ENCODE measurements around the gene CAMTA1. TPM values are rescaled to one million over a fixed set of nuclear protein-coding genes. Genes with fewer than 3 reads are reported as not detected.

CAMTA1 gene
- total RNA-seq, 1 experiment from 2014 or later, result 60.0 TPM

GRCh38 chr1:7119156-7119555 is 333.9 kb downstream of the CAMTA1 start:
- no peak for DNase-seq
- no TSS peak for BruUV-seq (replicated peaks)
- Mint-ChIP-seq H3K4me1 (ENCODE audit: low read depth, unreplicated experiment) (no peaks in the 10 kb centered on the region), H3K36me3 (ENCODE audit: insufficient read depth, unreplicated experiment) (no peaks in the 10 kb centered on the region), H3K27me3 (ENCODE audit: insufficient read depth, unreplicated experiment) (peaks cover 17% of the 10 kb centered on the region), H3K9me3 (ENCODE audit: unreplicated experiment) (no peaks in the 10 kb centered on the region), H3K4me3 (ENCODE audit: unreplicated experiment) (no peak overlapping the region), H3K27ac (ENCODE audit: unreplicated experiment) (no peak overlapping the region)
- no peaks in the 10 kb centered on the region for H3K4me1 ChIP-seq
- H3K9me3 ChIP-seq, result no peaks in the 10 kb centered on the region
- CTCF ChIA-PET, result no interaction called here
- H3K4me3 ChIP-seq (ENCODE audit: low read depth, low read length), result no peak overlapping the region
- POLR2A ChIA-PET, result no interaction called here
- TF ChIP-seq CTCF (IDR thresholded peaks at IDR 0.05; ENCODE audit: insufficient read depth in 1 of 2, low read depth in 1 of 2, low read length in 1 of 2, severe bottlenecking in 1 of 2, unreplicated experiment in 1 of 2), result no peak
- H3K27me3 ChIP-seq (replicated peaks; ENCODE audit: control insufficient read depth, insufficient read depth, low read length), result no peaks in the 10 kb centered on the region; the same call in 1 of the 2 replicates
- intact Hi-C loops (cut with micrococcal nuclease; ENCODE audit: unreplicated experiment), result no loop called here
- no peaks in the 10 kb centered on the region for H3K36me3 ChIP-seq (ENCODE audit: control insufficient read depth, insufficient read depth, low read length)

DNA sequence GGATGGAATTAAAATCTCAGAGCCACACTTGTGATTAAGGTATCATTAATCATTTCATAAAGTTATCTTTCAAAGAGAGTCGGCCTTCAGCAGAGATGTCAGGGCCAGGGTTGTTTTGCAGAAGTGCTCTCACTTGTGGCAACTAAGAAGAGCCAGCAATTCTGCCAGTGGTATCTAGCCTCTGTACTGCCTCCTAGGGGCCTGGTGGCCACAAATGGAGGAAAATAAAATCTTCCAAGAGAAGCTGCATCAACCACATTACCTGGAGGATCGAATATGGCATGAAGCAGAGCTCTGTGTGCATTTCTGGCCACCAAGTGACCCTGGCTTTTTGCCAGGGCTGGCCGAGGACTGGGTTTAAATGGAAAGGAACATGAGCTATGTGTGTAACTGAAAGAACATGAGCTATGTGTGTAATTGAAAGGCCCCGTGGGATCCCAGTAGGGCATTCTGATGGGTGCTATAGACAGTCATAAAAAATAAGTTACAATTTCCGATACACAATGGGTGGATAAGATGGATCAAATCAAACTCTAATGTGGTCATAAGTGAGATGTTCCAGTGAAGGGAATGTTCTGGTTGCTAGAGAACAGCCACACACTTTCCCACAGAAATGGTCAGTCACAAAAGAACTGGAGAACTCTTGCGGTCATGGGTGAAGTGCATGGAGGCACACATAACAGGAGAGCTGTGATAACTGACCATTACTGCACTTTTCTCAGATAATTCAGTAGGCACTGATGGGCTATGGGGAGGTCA is 335.8 kb downstream of the CAMTA1 start:
- no peak for TF ChIP-seq CTCF (IDR thresholded peaks at IDR 0.05; ENCODE audit: insufficient read depth in 1 of 2, low read depth in 1 of 2, low read length in 1 of 2, severe bottlenecking in 1 of 2, unreplicated experiment in 1 of 2)
- no peaks in the 10 kb centered on the region for H3K4me1 Mint-ChIP-seq (ENCODE audit: low read depth, unreplicated experiment)
- no peaks in the 10 kb centered on the region for H3K36me3 Mint-ChIP-seq (ENCODE audit: insufficient read depth, unreplicated experiment)
- intact Hi-C loops (cut with micrococcal nuclease; ENCODE audit: unreplicated experiment), result no loop called here
- Histone ChIP-seq H3K4me3 (ENCODE audit: low read depth, low read length) (no peak overlapping the region), H3K27me3 (replicated peaks; ENCODE audit: control insufficient read depth, insufficient read depth, low read length) (no peaks in the 10 kb centered on the region; the same call in none of the 2 replicates), H3K36me3 (ENCODE audit: control insufficient read depth, insufficient read depth, low read length) (no peaks in the 10 kb centered on the region), H3K9me3 (no peaks in the 10 kb centered on the region), H3K4me1 (no peaks in the 10 kb centered on the region)
- peaks cover 14% of the 10 kb centered on the region for H3K27me3 Mint-ChIP-seq (ENCODE audit: insufficient read depth, unreplicated experiment)
- no peak for DNase-seq
- H3K9me3 Mint-ChIP-seq (ENCODE audit: unreplicated experiment), result no peaks in the 10 kb centered on the region
- BruUV-seq (replicated peaks), result no TSS peak
- ChIA-PET POLR2A (no interaction called here), CTCF (interaction anchor here (0.6 kb wide), 1 partner anchor 78 kb away, joined by 4 read pairs; no protein-coding TSS in a partner anchor)
- H3K4me3 Mint-ChIP-seq (ENCODE audit: unreplicated experiment), result no peak overlapping the region
- H3K27ac Mint-ChIP-seq (ENCODE audit: unreplicated experiment), result no peak overlapping the region

DNA sequence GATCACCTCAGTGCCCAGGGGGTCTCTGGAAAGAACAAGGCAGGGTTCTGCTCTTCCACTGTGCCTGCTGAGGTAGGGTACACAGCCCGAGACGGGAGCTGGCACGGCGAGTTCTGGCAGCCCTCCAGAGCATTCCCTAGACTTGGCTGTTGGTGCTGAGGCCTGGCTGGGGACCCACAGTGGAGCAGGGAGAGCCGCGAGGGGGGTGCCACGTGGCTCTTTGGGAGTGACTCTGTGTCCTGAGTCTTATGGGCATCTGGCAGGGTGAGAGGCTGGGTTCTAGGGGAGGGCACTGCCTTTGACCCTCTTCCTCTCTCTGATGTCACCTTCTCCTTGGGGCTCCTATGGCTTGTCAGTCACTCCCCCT is 336.4 kb downstream of the CAMTA1 start:
- Mint-ChIP-seq H3K36me3 (ENCODE audit: insufficient read depth, unreplicated experiment) (no peaks in the 10 kb centered on the region), H3K4me1 (ENCODE audit: low read depth, unreplicated experiment) (no peaks in the 10 kb centered on the region), H3K27me3 (ENCODE audit: insufficient read depth, unreplicated experiment) (peaks cover 13% of the 10 kb centered on the region), H3K4me3 (ENCODE audit: unreplicated experiment) (no peak overlapping the region), H3K27ac (ENCODE audit: unreplicated experiment) (no peak overlapping the region), H3K9me3 (ENCODE audit: unreplicated experiment) (no peaks in the 10 kb centered on the region)
- no peaks in the 10 kb centered on the region; the same call in none of the 2 replicates for H3K27me3 ChIP-seq (replicated peaks; ENCODE audit: control insufficient read depth, insufficient read depth, low read length)
- POLR2A ChIA-PET, result no interaction called here
- no peak overlapping the region for H3K4me3 ChIP-seq (ENCODE audit: low read depth, low read length)
- H3K36me3 ChIP-seq (ENCODE audit: control insufficient read depth, insufficient read depth, low read length), result no peaks in the 10 kb centered on the region
- no peaks in the 10 kb centered on the region for H3K4me1 ChIP-seq
- H3K9me3 ChIP-seq, result no peaks in the 10 kb centered on the region
- DNase-seq, result no peak
- CTCF ChIA-PET, result no interaction called here
- BruUV-seq (replicated peaks), result no TSS peak
- TF ChIP-seq CTCF (IDR thresholded peaks at IDR 0.05; ENCODE audit: insufficient read depth in 1 of 2, low read depth in 1 of 2, low read length in 1 of 2, severe bottlenecking in 1 of 2, unreplicated experiment in 1 of 2), result no peak
- intact Hi-C loops (cut with micrococcal nuclease; ENCODE audit: unreplicated experiment), result no loop called here
